SK-N-SH (cell line): ENCODE measurements around the gene ERI2. TPM values are rescaled to one million over a fixed set of nuclear protein-coding genes. Genes with fewer than 3 reads are reported as not detected.

Experiments used
- CTCF ChIA-PET: fragments of 300-600, 350-600 bp; formaldehyde crosslinking; extraction: SDS; loops from one replicate; lab custom pipeline; 2021; lab: Yijun Ruan, JAX
- POLR2A ChIA-PET: fragments of 350-600 bp; sonication (Branson Sonifier 250); formaldehyde crosslinking; extraction: SDS; loops from one replicate; lab custom pipeline; 2020; ENCODE audit warnings: antibody characterized with exemption, inconsistent platforms; lab: Yijun Ruan, JAX
- DNase-seq: peaks from one replicate; pipeline ENCODE4 v3.0.0; 2012
- H2AFZ ChIP-seq: fragments of 200-600 bp; sonication (generic); 2 replicates; pipeline ENCODE4 v1.8.1; 2016; ENCODE audit warnings: antibody characterized with exemption, mild to moderate bottlenecking, low read depth
- H3F3A ChIP-seq: fragments of 200-600 bp; sonication (generic); replicated peaks from 2 replicates; pipeline ENCODE3; 2016; ENCODE audit warnings: antibody characterized with exemption, mild to moderate bottlenecking; ENCODE audit not compliant: insufficient read depth
- H3K27ac ChIP-seq, 2 experiments: fragments of 200-500 bp in 1 of 2; fragments of 200-600 bp in 1 of 2; sonication (Bioruptor generic) in 1 of 2; sonication (generic), shearing (Covaris generic) in 1 of 2; 2 replicates each; pipeline versions ENCODE4 v1.5.1 to v1.6.1; 2014 to 2016; ENCODE audit warnings: low read depth in 2 of 2, inconsistent platforms in 1 of 2, low read length in 1 of 2, mild to moderate bottlenecking in 1 of 2, mixed read lengths in 1 of 2
- H3K27me3 ChIP-seq: fragments of 200-600 bp; sonication (generic), shearing (Covaris generic); 2 replicates; pipeline ENCODE4 v1.6.1; 2016; ENCODE audit warnings: mixed run types; ENCODE audit not compliant: insufficient read depth
- H3K36me3 ChIP-seq, 2 experiments: fragments of 200-500 bp in 1 of 2; fragments of 200-600 bp in 1 of 2; sonication (Bioruptor generic) in 1 of 2; sonication (generic) in 1 of 2; replicated peaks in 1 of 2; 2 replicates each; pipeline versions ENCODE3 to v1.5.1; 2014 to 2016; ENCODE audit warnings: low read length in 1 of 2, mild to moderate bottlenecking in 1 of 2; ENCODE audit not compliant: insufficient read depth in 2 of 2, control insufficient read depth in 1 of 2
- H3K4me1 ChIP-seq, 2 experiments: fragments of 200-500 bp in 1 of 2; fragments of 200-600 bp in 1 of 2; sonication (Bioruptor generic) in 1 of 2; sonication (generic), shearing (Covaris generic) in 1 of 2; 2 replicates each; pipeline versions ENCODE4 v1.5.1 to v1.6.1; 2014 to 2016; ENCODE audit warnings: low read depth in 1 of 2, low read length in 1 of 2, mixed run types in 1 of 2; ENCODE audit not compliant: insufficient read depth in 2 of 2, control insufficient read depth in 1 of 2
- H3K4me2 ChIP-seq: fragments of 200-600 bp; sonication (generic), shearing (Covaris generic); 2 replicates; pipeline ENCODE4 v1.6.1; 2017; ENCODE audit warnings: mixed run types
- H3K4me3 ChIP-seq, 2 experiments: fragments of 200-500 bp in 1 of 2; fragments of 200-600 bp in 1 of 2; sonication (Bioruptor generic) in 1 of 2; sonication (generic), shearing (Covaris generic) in 1 of 2; 2 replicates each; pipeline versions ENCODE4 v1.5.1 to v1.8.1; 2014 to 2016; ENCODE audit warnings: low read depth in 2 of 2, inconsistent platforms in 1 of 2, low read length in 1 of 2, mild to moderate bottlenecking in 1 of 2, mixed read lengths in 1 of 2, moderate library complexity in 1 of 2
- H3K79me2 ChIP-seq: fragments of 200-600 bp; sonication (generic); 2 replicates; pipeline ENCODE4 v1.8.1; 2017; ENCODE audit warnings: mild to moderate bottlenecking; ENCODE audit not compliant: insufficient read depth
- H3K9ac ChIP-seq: fragments of 200-600 bp; sonication (generic); 2 replicates; pipeline ENCODE4 v1.6.1; 2017; ENCODE audit warnings: mixed run types
- H3K9me2 ChIP-seq: fragments of 200-600 bp; sonication (generic); 2 replicates; pipeline ENCODE4 v1.6.1; 2017; ENCODE audit warnings: mixed run types
- H3K9me3 ChIP-seq: fragments of 200-600 bp; sonication (generic); 2 replicates; pipeline ENCODE4 v1.6.1; 2017; ENCODE audit warnings: mixed run types, mild to moderate bottlenecking, moderate library complexity
- H4K20me1 ChIP-seq: fragments of 200-600 bp; sonication (generic); 2 replicates; pipeline ENCODE4 v1.6.1; 2017; ENCODE audit warnings: mild to moderate bottlenecking, mixed run types; ENCODE audit not compliant: insufficient read depth
- CHD2 ChIP-seq: fragments of 150-350 bp; IDR thresholded peaks from 2 replicates; pipeline ENCODE4 v1.6.1; 2018; ENCODE audit warnings: low read length; ENCODE audit not compliant: partially characterized antibody
- ELF1 ChIP-seq: IDR thresholded peaks from 2 replicates; pipeline ENCODE4 v1.4.0; 2012
- EP300 ChIP-seq, 2 experiments: IDR thresholded peaks; 2 replicates each; pipeline versions ENCODE4 v1.4.0 to v1.6.1; 2012; ENCODE audit warnings: borderline replicate concordance in 1 of 2, low read depth in 1 of 2, low read length in 1 of 2
- EZH2phosphoT487 ChIP-seq: fragments of 200-600 bp; sonication (generic); IDR thresholded peaks from 2 replicates; pipeline ENCODE4 v1.6.1; 2017; ENCODE audit warnings: low read depth, mixed run types, mild to moderate bottlenecking, antibody characterized with exemption, moderate library complexity, borderline replicate concordance
- FOXJ3 ChIP-seq: sonication (generic); formaldehyde crosslinking; IDR thresholded peaks from 2 replicates; pipeline ENCODE4 v1.5.1; 2020; ENCODE audit warnings: mild to moderate bottlenecking, missing genetic modification reagents
- FOXM1 ChIP-seq: IDR thresholded peaks from 2 replicates; pipeline ENCODE4 v1.4.0; 2012; ENCODE audit warnings: low read depth, mild to moderate bottlenecking
- GATA2 ChIP-seq: sonication (generic); formaldehyde crosslinking; IDR thresholded peaks from 2 replicates; pipeline ENCODE4 v1.5.0; 2020; ENCODE audit warnings: mild to moderate bottlenecking, missing genetic modification reagents
- MXI1 ChIP-seq: IDR thresholded peaks from 2 replicates; pipeline ENCODE4 v1.6.1; 2012; ENCODE audit warnings: mild to moderate bottlenecking, low read depth, low read length, improper control_type of control experiment
- NRF1 ChIP-seq: IDR thresholded peaks from 2 replicates; pipeline ENCODE4 v1.6.1; 2012; ENCODE audit warnings: low read depth, mild to moderate bottlenecking, low read length
- RCOR1 ChIP-seq: fragments of 150-350 bp; IDR thresholded peaks from 2 replicates; pipeline ENCODE4 v1.6.1; 2017; ENCODE audit warnings: antibody characterized with exemption, low read length
- RFX5 ChIP-seq: IDR thresholded peaks from 2 replicates; pipeline ENCODE4 v1.6.1; 2012; ENCODE audit warnings: mild to moderate bottlenecking, improper control_type of control experiment, low read length
- RXRA ChIP-seq: IDR thresholded peaks from 2 replicates; pipeline ENCODE4 v1.4.0; 2012; ENCODE audit warnings: low read depth, mild to moderate bottlenecking, borderline replicate concordance
- TAF1 ChIP-seq: IDR thresholded peaks from 2 replicates; pipeline ENCODE4 v1.6.1; 2012; ENCODE audit warnings: low read depth, mild to moderate bottlenecking, low read length, moderate library complexity, borderline replicate concordance
- TEAD4 ChIP-seq: IDR thresholded peaks from 2 replicates; pipeline ENCODE4 v1.4.0; 2012; ENCODE audit warnings: mild to moderate bottlenecking, borderline replicate concordance; ENCODE audit not compliant: insufficient read depth
- YY1 ChIP-seq: IDR thresholded peaks from 2 replicates; pipeline ENCODE4 v1.4.0; 2012; ENCODE audit warnings: low read depth, mild to moderate bottlenecking
- polyA plus RNA-seq, 3 experiments: library from polyadenylated mRNA; depleted of rRNA; stranded (reverse); fragments of >200 nt; gene quantifications; 2 replicates each; pipeline ENCODE4 v1.2.3, GENCODE V29; 2012
- TF ChIP-seq, protein P1 (sequence below): IDR thresholded peaks from 2 replicates; pipeline ENCODE4 v1.4.0; 2012; ENCODE audit warnings: low read depth
- TF ChIP-seq, protein P2 (sequence below): fragments of 150-350 bp; IDR thresholded peaks from 2 replicates; pipeline ENCODE4 v1.6.1; 2016; ENCODE audit warnings: mild to moderate bottlenecking, low read depth, low read length
- TF ChIP-seq, protein P3 (sequence below): IDR thresholded peaks from 2 replicates; pipeline ENCODE4 v1.4.0; 2012; ENCODE audit warnings: low read depth, borderline replicate concordance
- TF ChIP-seq, protein P4 (sequence below): IDR thresholded peaks from 2 replicates; pipeline ENCODE4; 2012

Gene ERI2
- polyA plus RNA-seq, 1 of the 3 experiments (the other 2 are of a cell fraction) = 9.1 TPM

DNA sequence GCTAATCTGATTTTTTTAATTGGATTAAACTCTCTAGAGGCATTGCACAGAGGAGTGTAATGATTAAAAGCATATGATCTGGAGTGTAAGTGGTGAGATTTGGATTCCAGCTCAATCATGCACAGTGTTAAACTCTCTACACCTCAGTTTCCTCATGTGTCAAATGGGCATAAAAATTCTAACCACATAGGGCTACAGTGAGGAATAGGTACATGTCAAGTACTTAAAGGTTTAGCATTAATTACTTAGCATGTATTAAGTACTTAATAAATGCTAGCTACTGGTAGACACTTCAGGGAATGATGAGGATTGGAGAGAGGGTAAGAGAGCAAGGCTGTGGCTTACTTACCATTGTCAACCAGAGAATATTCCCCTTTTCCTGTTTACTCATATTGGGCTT is 17.1 kb downstream of the ERI2 start:
- ChIA-PET POLR2A (no interaction called here), CTCF (interaction anchor here (1.5 kb wide), 1 partner anchor 61 kb away, joined by 5 read pairs; no protein-coding TSS in a partner anchor)
- H3F3A ChIP-seq = no peaks in the 10 kb centered on the region
- H3K27ac ChIP-seq = no peak overlapping the region
- no peak overlapping the region for H3K9ac ChIP-seq
- no peaks in the 10 kb centered on the region for H4K20me1 ChIP-seq
- H3K27me3 ChIP-seq = no peaks in the 10 kb centered on the region
- H3K4me1 ChIP-seq = no peaks in the 10 kb centered on the region; a peak in 1 of 4 replicates
- no peaks in the 10 kb centered on the region for H3K79me2 ChIP-seq
- no peak for DNase-seq
- no peak overlapping the region for H3K4me2 ChIP-seq
- H3K9me3 ChIP-seq = no peaks in the 10 kb centered on the region
- TF ChIP-seq, protein P1, sequence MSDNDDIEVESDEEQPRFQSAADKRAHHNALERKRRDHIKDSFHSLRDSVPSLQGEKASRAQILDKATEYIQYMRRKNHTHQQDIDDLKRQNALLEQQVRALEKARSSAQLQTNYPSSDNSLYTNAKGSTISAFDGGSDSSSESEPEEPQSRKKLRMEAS = no peak
- TF ChIP-seq EZH2phosphoT487 (no peak), FOXM1 (no peak), ELF1 (no peak), YY1 (no peak), TEAD4 (no peak), FOXJ3 (CRISPR knock-in tag) (no peak), RFX5 (no peak), TAF1 (no peak), MXI1 (no peak), RXRA (no peak), RCOR1 (no peak), EP300 (IDR thresholded peaks at IDR 0.05; ENCODE audit: borderline replicate concordance in 1 of 2, low read depth in 1 of 2, low read length in 1 of 2) (no peak), GATA2 (CRISPR knock-in tag) (no peak), NRF1 (no peak), CHD2 (no peak)
- TF ChIP-seq, protein P2, sequence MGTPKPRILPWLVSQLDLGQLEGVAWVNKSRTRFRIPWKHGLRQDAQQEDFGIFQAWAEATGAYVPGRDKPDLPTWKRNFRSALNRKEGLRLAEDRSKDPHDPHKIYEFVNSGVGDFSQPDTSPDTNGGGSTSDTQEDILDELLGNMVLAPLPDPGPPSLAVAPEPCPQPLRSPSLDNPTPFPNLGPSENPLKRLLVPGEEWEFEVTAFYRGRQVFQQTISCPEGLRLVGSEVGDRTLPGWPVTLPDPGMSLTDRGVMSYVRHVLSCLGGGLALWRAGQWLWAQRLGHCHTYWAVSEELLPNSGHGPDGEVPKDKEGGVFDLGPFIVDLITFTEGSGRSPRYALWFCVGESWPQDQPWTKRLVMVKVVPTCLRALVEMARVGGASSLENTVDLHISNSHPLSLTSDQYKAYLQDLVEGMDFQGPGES = no peak
- TF ChIP-seq, protein P3, sequence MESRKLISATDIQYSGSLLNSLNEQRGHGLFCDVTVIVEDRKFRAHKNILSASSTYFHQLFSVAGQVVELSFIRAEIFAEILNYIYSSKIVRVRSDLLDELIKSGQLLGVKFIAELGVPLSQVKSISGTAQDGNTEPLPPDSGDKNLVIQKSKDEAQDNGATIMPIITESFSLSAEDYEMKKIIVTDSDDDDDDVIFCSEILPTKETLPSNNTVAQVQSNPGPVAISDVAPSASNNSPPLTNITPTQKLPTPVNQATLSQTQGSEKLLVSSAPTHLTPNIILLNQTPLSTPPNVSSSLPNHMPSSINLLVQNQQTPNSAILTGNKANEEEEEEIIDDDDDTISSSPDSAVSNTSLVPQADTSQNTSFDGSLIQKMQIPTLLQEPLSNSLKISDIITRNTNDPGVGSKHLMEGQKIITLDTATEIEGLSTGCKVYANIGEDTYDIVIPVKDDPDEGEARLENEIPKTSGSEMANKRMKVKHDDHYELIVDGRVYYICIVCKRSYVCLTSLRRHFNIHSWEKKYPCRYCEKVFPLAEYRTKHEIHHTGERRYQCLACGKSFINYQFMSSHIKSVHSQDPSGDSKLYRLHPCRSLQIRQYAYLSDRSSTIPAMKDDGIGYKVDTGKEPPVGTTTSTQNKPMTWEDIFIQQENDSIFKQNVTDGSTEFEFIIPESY = no peak
- TF ChIP-seq, protein P4, sequence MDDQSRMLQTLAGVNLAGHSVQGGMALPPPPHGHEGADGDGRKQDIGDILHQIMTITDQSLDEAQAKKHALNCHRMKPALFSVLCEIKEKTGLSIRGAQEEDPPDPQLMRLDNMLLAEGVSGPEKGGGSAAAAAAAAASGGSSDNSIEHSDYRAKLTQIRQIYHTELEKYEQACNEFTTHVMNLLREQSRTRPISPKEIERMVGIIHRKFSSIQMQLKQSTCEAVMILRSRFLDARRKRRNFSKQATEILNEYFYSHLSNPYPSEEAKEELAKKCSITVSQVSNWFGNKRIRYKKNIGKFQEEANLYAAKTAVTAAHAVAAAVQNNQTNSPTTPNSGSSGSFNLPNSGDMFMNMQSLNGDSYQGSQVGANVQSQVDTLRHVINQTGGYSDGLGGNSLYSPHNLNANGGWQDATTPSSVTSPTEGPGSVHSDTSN = no peak
- no peaks in the 10 kb centered on the region for H3K9me2 ChIP-seq
- no peaks in the 10 kb centered on the region for H3K36me3 ChIP-seq
- H2AFZ ChIP-seq = no peak overlapping the region
- H3K4me3 ChIP-seq = no peak overlapping the region
